ENCODE data around the gene AXIN2. TPM values are rescaled to one million over a fixed set of nuclear protein-coding genes. Genes with fewer than 3 reads are reported as not detected.

The AXIN2 gene
- total RNA-seq, 1 experiment from 2014 or later: 1.8 TPM

DNA sequence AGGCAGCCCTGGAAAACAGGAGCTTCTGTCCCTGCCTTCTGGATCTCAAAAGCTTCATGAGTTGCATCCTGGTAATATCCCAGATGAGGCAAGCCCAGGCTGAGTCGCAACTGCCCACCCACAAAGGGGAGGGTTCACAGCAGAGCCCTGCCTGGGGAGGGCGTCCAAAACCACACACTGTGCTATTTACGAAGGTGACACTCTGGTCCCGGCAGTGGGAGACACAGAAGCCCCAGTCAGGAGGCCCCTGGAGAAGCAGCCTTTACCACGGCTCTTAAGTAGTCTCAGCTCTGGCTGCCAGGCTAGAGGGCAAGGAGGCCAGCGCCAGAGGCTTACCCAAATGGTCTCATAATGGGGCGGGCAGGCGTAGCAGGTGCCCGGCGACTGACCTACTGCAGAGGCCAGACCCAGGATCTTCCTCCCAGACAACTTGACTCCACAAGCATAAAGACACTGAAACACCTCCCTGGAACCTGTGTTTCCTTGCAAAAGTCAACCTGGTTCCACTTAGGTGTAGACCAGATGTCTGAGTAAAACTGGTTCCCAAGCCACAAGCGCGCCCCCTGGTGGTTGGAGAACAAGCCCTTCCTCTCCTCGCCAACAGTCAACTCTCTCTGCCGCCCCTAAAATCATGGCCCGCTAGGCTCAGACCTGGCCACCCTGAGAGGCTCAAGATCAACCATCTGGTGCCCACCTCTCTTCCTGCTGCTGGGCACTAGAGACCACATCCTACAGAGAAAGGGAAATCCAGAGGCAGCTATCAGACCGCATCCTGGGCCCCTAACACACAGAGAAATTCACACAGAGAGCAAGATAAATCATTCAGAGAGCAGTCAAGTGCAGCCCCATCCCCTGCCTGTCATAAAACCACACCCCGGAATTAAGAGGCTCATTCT lies 5.2 kb downstream of the AXIN2 start:
- DNase-seq (ENCODE audit: low spot score): peak; percentile 59

DNA sequence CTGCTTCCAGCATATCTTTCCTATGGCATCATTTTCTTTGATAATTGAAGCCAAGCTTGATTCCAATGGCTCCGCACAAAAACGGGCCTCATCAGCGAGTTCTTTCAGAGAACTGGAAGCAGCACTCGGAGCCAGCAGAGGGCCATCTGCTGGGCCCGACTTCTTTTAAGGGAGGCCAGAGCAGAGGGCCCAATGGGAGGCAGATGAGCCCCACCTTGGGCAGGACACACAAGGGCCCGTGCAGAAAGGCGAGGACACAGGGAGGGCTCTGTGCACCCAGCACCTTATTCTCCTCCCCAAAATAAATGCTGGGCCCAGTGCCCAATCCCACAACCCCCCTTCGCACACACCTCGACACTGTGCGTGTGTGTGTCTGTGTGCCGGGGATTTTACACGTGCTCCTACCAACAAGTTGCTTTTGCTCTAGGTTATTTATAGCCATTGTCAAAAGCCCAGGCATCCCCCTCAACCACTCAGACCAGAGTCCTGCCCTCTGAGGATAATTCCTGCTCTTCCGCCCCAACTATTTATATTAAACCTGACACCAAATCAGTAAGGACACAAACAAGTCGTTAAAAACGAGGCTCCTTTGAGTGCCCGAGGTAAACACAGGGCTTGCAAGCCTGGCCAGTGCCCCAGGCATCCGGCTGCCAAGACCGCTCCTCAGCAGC lies 6.8 kb downstream of the AXIN2 start:
- DNase-seq (ENCODE audit: low spot score): no peak

DNA sequence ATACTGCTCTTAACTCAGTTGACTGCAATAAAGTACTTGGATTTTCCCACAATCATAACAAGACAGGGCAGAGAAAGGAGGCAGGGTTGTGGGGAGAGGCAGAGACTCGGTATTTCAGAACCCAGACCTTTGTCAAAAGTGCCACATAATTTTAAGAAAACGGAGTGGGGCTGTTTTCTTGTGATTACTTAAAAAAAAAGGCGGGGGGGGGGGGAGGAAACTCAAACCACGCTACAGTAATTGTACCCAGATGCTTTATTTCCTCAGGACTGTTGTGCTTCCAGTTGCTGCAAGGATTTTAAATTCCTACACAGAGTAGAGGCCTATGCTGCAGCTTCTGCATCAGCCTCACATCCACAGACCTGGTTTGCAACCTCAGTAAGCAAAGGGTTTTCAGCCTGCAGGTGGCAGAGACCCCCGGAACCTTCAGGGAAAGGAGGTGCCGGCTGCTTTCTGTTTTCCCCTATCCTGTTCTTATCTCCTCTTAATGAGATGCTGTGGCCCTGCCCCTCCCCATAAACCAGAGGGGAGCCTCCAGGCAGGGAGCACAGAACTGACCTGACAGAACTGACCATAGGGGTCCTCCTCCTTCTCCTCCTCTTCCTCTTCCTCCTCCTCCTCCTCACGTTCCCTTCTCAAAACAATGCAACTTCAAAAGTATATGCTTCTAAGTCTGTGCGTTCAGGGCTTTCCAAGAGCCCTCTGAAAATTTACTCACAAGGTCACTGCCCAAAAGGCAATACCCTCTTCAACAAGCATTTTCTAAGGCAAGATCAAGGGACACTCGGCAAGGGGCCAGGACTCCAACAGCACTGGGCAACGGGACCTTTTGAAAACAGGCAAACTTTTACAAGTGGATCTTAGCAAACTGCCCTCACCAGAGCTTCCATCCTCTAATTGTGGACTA lies 7.5 kb downstream of the AXIN2 start:
- DNase-seq (ENCODE audit: low spot score): no peak

DNA sequence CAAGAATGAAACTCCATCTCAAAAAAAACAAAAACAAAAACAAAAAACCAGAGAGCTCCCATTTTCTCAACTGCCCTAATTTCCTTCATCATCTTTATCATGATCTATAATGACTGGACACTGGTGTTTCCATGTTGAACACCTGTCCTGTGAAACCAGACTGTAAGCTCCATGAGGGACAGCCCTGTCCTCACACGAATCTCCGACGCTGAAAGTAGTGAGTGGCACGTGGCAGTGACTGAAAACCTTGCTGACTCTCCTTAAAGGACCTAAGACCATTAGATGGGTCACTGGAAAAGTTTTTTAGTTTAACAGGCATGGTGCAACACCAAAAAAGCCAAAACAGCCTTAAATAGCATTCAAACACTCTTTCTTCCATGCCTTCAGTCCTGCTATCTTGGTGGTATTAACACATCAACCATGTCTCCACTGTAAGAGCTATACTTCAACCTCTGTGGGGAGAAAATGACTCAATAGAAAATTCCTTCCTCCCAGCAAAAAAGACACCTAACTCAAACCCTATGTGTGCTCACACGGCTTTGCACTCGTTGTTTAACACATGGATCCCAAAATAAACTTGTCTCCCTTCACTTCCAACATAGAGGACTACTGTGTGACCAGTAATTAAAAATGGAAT lies 8.3 kb downstream of the AXIN2 start:
- peak; percentile 38 for DNase-seq (ENCODE audit: low spot score)

DNA sequence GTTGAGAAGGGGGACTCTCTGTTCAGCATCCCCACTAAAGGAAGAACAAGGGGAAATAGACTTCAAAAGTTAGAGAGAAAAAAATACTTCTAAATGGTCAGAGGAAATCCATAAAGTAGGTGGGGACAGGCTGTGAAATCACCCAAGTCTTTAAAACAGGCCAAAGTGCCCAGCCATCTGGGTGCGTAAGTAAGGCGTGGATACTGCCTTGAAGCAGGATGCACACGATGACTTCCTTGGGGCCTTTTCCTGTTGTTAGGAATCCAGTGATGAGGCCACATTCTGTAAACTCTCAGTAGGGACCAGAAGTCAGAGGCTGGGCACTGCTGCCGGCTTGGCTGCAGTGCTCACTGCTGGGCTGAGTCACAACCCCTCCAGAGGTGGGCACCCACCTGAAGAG lies 9.2 kb downstream of the AXIN2 start:
- DNase-seq (ENCODE audit: low spot score): no peak

DNA sequence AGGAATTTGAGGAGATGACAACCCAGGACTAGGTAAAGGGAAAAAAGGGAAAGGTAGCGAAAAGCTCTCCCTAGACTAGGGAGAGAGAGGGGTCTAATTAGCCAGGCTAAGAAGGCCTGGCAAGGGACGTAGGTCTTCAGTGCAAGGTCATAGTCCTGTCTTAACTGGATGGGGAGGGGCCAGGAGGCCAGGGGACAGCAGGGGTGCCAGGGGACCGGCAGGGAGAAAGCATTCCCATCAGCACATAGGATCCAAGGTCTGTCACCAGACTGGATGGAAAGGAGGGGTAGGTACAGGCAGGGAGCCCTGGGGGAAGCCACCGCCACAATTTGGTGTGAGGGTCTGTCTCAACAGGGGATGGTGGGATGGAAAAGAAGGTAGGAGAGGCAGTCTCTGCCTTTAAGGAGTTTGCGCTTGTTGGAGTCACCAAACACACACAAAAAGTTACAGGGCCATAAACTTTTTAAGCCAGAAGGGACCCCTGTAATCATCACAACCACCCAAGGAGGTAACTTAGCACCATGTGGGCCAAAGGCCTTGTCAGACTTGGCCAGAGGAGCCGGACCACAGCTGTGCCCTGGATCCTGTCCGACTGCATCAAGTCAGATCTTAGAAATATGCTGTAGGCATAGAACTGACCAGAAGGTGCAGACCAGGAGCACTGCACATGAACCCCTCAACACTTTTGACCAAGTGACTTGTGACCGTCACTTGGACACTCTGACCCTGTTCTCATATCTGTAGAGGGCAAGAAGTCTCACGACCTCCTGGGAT lies 10.0 kb downstream of the AXIN2 start:
- no peak for DNase-seq (ENCODE audit: low spot score)

DNA sequence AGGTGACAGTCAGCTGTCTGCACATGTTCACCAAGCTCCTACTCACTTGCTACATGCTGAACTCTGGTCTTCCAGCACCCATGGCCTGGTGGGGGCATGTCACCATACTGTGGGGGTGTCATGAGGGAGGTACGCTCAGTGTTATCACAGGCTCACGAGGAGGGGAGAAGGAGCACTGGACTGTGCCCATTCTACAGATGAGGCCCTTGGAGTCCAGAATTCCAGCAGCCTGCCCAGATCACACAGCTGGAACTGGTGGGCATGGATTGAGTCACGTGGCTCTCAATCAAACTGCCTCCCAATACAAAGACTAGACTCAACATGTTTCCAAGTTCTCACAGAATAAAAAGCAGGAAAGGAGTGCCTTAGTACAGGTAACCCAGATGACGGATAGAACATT lies 10.7 kb downstream of the AXIN2 start:
- DNase-seq (ENCODE audit: low spot score): no peak

DNA sequence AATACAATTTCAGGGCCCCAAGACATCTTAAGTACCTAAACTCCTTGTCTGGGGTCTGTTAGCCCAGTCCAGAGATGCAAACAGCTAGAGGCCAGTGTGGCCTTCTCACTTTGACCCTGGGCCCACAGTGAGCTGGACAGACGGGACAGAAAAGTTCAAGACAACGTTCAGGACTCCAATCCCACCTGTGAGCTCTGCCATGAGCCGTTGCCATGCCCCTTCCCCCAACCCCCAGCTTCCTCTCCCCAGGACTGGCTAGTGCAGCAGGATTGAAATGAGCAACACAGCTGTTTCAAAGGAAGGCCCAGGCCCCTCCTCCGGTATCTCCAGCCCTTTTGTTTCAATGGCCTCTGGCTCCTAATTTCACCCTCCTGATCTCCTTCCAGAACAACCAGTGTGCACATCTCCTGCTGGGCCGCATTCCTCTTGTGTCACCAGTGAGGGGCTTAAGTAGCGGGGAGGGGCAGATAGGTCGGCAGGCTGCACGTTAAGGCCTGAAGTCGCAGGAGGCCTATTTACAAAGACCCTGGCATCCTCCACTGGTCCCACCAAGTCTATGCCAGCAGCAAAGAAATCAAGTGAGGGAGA lies 11.3 kb downstream of the AXIN2 start:
- no peak for DNase-seq (ENCODE audit: low spot score)

DNA sequence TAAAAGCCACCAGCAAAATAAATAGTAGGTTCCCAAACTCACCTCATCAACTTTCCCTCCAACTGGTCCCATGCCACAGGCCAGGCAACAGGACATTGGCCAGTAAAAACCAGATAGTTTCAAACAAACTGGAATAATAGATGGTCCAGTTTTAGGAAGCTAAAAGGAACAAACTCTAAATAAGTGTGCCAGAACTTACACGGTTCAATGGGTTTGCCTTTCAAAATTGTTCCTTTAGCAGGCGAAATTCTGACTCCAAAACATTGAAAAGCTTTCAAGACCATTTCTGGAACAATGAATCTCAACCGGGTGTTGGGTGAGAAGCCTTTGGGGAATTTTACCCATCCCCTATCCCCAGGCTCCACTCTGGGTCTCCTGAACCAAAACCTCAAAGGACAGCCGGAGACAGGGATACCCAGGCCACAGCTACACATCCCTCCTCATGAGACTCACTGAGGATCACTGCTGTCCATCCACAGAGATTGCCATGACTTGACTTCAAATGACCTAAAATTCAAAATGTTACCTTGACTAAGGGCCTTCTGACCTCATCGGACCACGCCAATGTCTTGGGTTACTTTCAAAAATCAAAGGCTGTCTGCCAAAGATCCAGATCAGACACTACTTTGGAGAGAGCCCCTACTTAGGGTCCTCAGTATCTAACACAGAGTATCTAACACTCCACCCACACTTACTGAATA lies 13.0 kb downstream of the AXIN2 start:
- no peak for DNase-seq (ENCODE audit: low spot score)

DNA sequence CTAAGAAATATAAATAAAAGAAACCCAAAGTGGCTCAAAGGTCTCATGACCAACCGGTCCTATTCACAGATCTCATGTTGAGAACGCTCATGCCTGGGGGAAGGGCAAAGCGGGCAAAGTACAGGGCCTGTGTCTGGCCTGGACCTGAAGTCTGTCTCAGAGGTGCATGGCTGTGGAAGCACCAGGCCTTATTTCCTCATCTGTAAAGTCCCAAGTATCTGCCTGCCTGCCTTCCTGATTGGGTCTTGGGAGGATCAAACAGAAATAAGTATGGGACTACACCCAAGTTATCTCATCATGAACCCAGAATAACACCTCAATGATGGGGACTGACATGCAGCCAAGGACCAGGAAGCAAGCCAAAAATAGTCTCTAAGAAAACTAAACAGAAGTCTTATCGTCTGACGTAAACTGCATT lies 14.2 kb downstream of the AXIN2 start:
- no peak for DNase-seq (ENCODE audit: low spot score)

DNA sequence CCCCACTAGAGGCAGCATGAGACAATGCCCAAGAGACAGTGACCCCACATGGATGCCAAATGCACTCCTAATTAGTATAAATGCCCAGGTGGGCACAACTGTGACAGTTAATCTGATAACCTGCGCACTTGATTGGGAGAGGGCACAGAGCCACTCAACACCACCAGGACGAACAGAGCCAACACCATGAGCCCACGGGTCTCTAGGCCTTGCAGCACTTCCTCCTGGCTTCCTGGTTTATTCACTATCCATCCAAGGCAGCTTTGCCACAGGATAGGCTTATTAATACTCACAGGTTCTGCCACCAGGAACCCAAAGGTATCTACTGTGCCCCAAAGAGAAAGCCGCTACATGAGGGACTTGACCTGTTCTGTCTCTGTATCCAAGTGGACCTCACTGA lies 14.9 kb downstream of the AXIN2 start:
- DNase-seq (ENCODE audit: low spot score): no peak

DNA sequence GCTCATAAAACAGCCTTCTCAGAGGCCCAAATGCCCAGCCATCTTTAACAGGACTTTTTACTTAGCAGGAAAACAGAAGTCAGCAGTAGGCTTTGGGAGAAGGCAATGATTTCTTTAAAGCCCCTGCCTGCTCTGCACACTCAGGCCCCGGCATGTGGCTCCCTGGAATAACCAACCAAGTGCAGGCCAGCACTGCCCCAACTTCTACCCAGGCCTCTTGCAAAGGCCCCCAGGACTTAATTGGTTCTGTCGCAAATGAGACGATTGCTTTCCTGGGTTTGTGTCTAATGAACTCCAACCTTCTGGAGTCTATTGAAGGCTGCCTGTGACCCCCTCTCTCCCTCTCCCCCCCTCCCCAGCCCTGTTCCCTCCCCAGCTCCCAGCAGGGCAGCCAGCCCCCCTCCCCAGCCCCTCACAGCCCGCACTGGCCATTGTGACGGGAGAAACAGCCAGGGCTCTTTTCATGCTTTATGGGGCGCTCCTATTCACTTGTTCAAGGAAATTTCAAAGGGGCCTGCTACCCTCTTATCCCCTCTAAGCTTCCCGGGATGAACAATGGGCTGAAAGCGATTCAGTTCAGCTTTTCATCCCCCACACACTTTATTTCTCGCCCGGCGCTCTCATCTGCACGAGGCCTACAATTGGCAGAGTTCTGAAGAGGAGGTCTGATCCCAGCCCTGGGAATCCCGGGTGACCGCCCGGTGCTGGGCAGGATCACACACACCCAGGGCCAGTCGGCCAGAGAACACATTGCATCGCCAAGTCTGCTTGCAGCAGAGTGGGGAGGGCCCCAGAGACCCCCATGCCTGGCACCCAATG lies 15.5 kb downstream of the AXIN2 start:
- DNase-seq (ENCODE audit: low spot score): no peak

DNA sequence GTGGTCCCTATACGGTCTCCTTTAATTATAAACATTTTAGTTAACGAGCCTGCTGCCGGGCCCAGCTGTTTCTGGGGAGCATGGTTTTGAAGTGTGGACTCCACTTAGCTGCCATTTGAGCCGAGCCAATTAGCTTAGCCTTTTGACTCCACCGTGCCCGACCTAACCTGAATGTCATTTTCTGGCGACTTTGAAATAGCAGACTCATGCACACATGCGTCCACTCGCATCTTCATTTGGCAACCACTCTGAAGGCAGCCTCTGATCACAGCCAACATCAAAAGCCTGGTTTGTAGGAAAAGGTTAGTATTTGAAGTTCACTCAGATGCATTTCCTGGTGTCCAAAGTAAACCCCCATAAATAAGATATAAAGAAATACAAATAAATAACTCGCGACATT lies 16.8 kb downstream of the AXIN2 start:
- DNase-seq (ENCODE audit: low spot score): no peak

DNA sequence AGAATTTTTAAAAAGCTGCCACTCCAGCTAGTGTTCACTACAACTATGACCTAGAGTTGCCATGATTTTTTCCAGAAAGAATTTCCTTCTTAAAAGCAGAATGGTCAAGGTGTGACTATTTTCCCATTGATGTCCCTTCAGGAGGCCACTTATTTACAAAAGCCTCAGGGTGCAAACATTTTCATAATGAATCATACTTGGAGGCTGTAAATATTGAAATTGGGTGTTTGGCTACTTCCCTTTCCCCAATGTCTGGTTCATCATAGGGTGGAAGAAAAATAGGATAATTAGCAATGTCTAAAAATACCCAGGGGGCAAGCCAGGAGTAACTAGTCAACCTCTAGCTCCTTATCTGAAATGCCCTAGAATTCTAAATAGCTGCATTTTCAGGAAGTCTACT lies 18.8 kb downstream of the AXIN2 start:
- DNase-seq (ENCODE audit: low spot score): no peak

DNA sequence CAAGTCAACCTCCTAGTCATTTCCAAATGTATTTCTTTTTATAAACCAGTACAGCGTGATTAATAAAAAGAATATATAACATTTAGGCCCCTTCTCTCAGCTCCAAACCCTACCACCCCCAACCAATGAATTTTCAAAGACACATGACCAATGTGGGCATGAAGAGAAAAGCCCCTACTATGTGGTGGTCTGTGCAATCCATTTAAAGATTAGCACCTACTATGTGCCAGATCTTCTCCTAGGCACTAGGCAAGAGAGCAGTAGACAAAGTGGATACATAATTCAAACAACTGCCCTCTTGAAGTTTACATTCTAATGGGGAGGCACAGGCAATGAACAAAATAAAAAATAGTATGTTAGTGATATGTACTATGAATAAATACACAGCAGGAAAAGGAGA lies 19.4 kb downstream of the AXIN2 start:
- DNase-seq (ENCODE audit: low spot score): no peak

DNA sequence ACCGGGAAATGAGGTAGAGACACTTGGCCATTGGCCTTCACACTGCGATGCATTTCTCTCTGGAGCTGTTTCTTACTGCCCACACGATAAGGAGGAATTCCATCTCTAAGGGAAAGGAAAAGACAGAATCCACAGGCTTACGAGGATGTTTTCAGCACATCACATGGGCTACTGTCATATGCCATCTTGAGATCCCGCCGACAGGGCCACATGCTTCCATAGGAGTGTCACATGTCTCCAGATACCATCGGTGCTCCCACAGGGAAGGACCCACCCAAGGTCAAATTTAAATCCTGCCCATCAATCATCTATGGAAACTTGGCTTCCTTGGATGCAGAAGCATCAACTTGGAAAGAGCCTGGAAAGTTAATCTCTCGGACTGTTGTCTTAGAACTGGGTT lies 20.0 kb downstream of the AXIN2 start:
- no peak for DNase-seq (ENCODE audit: low spot score)

DNA sequence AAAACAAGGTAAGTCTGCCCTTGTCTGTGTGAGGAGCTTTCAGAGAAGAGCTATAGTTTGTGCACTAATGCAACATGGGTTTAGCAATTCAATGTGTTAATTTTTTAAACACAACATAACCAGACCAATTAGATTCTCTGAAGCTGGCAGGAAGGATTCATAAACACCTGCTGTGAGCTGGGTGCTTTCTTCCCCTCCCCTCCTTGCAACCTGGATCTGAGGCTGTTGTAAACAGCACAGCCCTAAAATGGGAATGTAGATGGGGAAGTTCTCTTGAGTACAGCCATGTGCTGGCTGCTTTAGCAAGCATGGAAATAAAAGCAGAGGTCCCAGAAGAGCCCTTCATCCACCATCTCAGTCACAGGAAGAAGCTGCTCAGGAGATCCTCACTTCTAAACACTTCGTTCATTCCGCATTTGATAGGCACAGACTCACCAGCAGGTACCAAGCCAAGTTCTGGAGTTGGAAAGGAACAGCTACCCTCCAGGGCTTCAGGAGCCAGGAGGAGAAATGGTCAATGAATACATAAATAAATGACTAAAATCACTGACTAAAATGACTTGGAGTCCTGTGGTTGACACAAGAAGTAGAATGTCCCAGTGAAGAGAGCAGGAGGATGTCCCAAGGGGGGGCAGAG lies 21.7 kb downstream of the AXIN2 start:
- no peak for DNase-seq (ENCODE audit: low spot score)

DNA sequence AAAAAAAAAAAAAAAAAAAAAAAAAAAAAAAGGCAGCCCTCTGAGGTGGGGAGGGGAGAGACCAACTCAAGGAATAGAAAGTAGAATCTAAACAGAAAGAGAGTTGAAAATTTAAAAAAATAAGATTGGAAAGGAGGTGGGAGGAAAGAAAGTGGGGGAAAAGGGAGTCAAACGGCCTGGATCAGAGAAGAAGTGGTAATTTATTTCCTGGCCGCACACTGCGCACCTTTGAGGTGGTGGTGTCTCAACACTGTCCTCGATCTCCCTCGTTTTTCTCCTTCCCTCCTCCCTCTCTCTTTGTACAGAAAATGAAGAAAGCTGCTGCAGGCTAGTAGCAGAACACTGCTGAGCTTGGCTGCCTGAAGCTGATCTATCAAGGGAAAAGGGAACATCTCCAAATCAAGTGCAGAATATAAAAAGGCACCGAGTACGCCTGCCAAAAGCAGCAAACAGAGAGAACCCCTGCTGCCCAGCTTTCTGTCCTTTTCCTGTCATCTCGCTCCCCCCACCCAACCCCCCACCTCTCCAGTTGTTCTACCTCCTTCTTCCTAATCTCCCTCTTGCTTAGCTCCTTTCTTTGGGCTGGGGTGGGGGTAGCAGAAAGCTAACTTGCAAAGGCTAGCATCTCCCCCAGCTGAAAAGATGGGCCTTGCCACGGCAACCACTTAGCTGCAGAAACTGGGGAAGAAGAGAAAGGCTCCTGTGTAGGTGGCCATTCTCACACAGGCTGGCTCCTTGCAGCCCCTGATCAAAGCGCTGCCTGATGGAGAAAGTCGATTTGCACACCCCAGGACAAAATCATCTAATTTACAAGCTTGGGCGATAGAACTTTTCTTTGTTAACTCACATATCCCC lies 22.5 kb downstream of the AXIN2 start:
- DNase-seq (ENCODE audit: low spot score): no peak

Measured in H4 (cell line).